ENCODE data around the gene SRSF7. TPM values are rescaled to one million over a fixed set of nuclear protein-coding genes. Genes with fewer than 3 reads are reported as not detected.
"Not testable (repeated sequence)": the region's sequence is repeated elsewhere in the genome, so short reads cannot be mapped to it uniquely, and the experiment has no call there.

Gene SRSF7
- 73.0 and 90.3 TPM in 2 replicates for total RNA-seq

DNA sequence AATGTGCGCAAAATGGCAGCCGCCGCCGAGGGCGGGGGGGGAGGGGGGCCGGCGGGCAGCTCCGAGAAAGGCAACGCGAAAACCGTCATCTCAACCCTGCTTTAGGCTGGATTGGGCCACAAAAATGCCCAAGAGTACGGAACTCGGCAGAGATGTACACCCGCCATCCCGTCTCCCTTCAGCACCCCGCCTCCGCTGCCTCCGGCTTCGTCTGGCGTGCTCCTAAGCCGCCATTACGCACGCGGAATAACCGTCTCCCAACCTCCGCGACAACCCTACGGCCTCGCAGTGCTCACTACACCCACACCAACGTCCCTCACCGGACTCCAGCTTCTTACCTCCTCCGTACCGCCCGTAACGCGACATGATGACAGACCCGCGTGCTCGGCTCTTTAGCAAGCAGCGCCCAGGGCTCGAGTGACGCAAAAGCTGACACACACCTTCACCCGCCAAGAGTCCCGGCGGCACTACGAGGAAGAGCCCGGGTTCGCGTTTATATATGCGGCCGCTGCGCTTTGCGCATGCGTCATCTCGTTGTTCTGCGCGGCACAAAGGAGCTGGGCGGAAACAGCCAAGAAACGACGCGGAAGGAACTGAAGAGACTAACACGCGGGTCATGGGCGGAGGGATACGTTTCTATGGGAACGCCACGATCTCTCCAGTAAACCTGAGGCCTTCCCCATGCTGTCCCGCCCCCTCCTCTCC lies at the start of gene SRSF7:
SRSF7 (minus strand) TSS at position 471 of the 705 bp plus-strand sequence; CDS start at position 366, 105 bp downstream.
- DNase-seq (ENCODE audit: low read depth in 2 of 2), result peak; percentile 96 to 99

- DNase-seq (ENCODE audit: low read depth in 2 of 2), result no peak
Measured at GRCh38 chr2:38797953-38798352, 46.8 kb upstream of the SRSF7 start.

DNA sequence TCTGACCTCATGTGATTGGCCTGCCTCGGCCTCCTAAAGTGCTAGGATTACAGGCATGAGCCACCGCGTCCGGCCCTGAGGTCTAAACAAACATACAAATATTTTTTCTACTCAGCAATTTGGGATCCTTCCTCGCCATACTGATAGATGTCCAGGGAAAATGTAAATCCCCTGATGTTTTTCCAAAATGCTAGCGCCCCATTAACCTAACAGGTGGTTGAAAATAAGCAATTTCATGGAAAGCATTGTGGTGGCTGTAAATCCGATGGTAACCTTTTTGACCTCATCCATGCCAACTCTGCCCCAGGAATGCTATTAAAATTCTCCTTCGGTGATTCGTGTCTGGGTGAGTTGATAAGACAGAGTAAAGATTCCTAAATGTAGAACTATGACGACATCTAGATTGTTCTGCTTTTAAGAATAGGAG lies 46.1 kb upstream of the SRSF7 start:
- no peak for DNase-seq (ENCODE audit: low read depth in 2 of 2)

- not testable (repeated sequence) for DNase-seq (ENCODE audit: low read depth in 2 of 2)
Measured at GRCh38 chr2:38795016-38795415, 43.9 kb upstream of the SRSF7 start.

DNA sequence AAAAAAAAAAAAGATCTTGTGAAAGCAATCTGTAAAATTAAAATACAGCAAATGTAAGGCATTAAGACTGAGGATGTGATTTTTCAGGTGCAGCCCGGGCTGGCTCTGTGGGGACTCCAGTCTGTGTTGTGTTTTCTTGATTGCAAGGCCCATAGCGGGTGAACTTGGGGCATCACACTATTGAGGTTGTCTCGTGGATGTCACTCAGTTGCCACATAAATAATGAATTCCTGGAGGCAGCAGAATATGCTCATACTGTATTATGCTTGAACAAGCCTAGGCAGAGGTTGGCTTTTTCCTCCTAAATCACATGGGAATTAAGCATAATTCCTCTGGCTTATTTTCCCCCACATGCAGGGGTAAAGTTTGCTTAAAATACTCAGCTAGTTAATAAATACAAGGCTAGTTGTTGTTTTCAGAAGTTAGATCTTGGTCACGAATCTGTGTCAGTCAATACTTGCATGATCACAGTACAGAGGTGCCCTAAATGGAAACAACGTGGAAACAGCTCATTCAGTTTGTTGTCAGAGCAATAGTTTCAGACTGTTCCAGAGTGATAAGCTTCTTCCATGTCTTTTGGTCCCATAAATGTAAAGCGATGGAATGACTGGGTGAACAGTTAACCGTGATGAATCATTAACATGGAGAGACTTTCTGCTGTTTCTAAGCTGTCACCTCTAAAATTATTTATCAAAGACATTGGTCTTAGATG lies 43.2 kb upstream of the SRSF7 start:
- DNase-seq (ENCODE audit: low read depth in 2 of 2), result no peak

GRCh38 chr2:38793511-38793910 lies 42.4 kb upstream of the SRSF7 start:
- DNase-seq (ENCODE audit: low read depth in 2 of 2), result no peak

- no peak for DNase-seq (ENCODE audit: low read depth in 2 of 2)
Measured at GRCh38 chr2:38792751-38793150, 41.6 kb upstream of the SRSF7 start.

DNA sequence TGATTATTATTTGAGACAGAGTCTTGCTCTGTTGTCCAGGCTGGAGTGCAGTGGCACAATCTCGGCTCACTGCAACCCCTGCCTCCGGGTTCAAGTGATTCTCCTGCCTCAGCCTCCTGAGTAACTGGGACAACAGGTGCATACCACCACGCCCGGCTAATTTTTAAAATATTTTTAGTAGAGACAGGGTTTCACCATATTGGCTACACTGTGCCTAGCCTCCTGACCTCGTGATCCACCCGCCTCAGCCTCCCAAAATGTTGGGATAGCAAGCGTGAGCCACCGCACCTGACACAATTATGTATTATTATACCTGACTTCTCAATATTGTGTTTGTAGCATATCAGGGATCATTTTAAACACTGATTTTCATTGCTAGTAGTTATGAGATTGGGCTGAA lies 41.2 kb upstream of the SRSF7 start:
- DNase-seq (ENCODE audit: low read depth in 2 of 2), result not testable (repeated sequence)

DNA sequence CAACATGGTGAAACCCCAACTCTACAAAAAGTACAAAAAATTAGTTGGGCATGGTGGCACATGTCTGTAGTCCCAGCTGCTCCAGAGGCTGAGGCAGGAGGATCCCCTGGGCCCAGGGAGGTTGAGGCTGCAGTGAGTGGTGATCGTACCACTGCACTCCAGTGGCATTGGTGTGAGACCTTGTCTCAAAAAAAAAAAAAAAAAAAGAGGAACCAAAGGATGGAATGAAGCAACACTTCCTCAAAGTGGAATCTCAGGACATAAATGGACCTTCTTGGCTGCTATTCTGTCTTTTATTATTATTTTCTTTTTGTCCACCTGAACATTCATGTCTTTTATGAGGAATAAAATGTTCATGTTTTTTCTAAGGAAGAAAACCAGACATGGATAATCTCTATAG lies 40.6 kb upstream of the SRSF7 start:
- DNase-seq (ENCODE audit: low read depth in 2 of 2), result no peak

DNA sequence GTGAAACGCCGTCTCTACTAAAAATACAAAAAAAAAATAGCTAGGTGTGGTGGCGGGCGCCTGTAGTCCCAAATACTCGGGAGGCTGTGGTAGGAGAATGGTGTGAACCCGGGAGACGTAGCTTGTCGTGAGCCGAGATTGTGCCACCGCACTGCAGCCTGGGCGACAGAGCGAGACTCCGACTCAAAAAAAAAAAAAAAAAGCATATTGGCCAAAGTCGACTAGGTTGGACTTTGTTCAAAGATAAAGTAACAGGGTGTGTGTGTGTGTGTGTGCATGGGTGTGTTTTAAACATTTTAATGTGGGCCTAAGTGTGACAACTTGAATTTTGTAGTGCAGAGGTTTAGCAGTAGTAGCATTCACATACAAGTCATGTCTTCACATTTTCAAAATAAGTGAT lies 38.5 kb upstream of the SRSF7 start:
- no peak for DNase-seq (ENCODE audit: low read depth in 2 of 2)

GRCh38 chr2:38788306-38788705 lies 37.1 kb upstream of the SRSF7 start:
- DNase-seq (ENCODE audit: low read depth in 2 of 2), result no peak

DNA sequence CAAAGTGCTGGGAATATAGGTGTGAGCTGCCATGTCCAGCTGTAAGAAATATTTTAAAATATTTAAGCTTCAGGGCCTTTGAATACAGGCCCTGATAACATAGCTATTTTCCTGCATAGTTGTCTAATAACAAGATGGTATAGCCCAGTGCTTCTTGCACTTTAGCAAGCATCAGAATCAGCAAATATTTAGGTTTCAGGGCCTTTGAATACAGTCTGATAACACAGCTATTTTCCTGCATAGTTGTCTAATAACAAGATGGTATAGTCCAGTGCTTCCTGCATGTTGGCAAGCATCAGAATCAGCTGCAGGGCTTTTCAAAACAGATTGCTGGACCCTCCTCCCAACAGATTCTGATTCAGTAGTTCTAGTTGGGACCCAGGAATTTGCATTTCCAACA lies 32.4 kb upstream of the SRSF7 start:
- no peak for DNase-seq (ENCODE audit: low read depth in 2 of 2)

DNA sequence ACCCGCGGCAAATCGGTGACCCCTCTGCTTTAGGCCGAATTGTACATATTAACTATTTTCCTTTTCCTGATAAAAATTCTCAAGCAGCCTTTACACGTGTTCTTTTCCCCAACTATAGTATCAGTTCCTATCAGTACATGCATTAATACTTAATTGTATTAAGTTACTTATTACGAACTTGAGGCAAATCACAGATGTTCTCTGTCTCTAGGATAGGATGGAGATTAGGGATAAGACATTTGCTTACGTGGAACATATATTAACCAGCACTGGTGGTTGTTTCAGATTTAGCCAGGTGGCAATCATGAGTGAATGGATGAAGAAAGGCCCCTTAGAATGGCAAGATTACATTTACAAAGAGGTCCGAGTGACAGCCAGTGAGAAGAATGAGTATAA lies 27.5 kb upstream of the SRSF7 start:
- DNase-seq (ENCODE audit: low read depth in 2 of 2), result no peak

DNA sequence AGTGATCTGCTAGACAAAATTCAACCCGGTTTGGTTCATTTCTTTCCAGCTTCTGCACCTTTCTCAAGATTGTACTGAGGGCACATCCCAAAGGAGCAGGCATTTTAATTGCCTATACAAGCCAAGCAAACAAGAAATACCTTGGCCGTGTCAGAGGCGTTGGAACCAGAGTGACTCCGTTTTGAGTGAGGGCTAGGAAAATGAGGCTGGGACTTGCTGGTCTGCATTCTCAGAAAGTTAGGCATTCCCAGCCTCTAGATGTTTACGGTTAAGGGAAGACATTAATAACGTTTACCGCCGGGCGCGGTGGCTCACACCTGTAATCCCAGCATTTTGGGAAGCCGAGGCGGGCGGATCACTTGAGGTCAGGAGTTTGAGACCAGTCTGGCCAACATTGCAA lies 25.4 kb upstream of the SRSF7 start:
- no peak for DNase-seq (ENCODE audit: low read depth in 2 of 2)

- no peak for DNase-seq (ENCODE audit: low read depth in 2 of 2)
Measured at GRCh38 chr2:38775921-38776225, 24.7 kb upstream of the SRSF7 start.

DNA sequence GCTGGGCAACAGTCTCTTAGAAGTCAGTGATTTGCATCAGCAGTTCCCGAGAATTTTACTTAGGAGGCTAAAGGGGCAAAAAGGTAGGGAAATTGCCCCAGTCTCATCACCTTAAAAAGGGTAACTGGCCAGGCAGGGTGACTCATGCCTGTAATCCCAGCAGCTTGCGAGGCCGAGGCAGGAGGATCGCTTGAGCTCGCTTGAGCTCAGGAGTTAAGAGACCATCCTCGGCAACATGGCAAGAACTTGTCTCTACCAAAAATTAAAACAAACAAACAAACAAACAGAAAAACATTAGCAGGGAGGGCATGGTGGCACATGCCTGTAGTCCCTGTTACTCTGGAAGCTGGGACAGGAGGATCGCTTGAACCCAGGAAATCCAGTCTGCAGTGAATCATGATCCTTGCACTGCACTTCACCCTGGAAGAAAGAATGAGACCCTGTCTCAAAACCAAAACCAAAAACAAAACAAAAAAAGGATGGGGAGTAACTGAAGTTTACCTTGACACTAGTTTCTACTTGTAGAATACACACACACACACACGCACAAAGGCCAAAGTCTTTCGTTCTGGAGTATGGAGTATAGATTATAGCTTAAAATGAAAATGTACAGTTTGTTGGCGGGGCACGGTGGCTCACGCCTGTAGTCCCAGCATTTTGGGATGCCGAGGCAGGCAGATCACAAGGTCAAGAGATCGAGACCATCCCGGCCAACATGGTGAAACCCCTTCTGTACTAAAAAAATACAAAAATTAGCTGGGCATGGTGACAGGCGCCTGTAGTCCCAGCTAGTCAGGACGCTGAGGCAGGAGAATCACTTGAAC lies 24.1 kb upstream of the SRSF7 start:
- DNase-seq (ENCODE audit: low read depth in 2 of 2), result no peak

GRCh38 chr2:38771632-38772031 lies 20.5 kb upstream of the SRSF7 start:
- DNase-seq (ENCODE audit: low read depth in 2 of 2), result peak in 1 of 2 donors; percentile 25

- no peak for DNase-seq (ENCODE audit: low read depth in 2 of 2)
Measured at GRCh38 chr2:38765551-38765950, 14.4 kb upstream of the SRSF7 start.

GRCh38 chr2:38765149-38765548 lies 14.0 kb upstream of the SRSF7 start:
- DNase-seq (ENCODE audit: low read depth in 2 of 2), result no peak

DNA sequence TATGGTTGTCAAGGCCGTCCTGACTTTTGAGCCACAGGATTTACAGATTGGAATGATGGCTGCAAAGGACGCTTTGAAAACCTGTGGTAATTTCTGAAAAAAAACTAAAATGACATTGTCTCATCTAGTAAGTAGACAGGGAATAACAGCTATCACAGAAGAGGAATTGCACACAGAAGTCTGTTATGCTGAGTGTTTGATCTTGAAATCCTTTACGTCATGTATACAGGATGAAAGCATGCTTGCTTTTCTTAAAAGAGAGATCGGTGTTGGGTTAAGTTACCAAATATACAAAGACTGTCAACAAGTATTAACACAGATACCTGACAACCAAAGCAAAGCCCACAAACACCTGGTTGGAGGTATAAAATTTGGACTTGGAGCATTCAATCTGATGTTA lies 12.6 kb upstream of the SRSF7 start:
- no peak for DNase-seq (ENCODE audit: low read depth in 2 of 2)

DNA sequence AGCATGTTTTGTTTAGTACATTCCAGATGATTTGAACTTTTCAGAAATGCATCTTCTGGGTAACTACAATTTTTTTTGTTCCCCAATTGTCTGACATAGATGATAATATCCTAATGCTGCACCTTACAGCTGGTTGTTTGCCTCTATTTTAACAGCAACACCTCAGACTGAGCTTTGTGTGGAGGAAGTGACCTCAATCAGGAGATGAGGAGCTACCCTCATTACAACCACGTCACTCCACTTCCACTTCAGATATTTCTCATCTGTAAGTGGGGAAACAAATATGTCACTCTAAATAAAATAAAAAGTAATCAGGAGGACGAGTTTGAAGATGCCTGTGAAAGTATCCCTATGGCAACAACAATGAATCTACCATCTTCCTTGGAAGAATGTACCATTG lies 12.1 kb upstream of the SRSF7 start:
- DNase-seq (ENCODE audit: low read depth in 2 of 2), result no peak

- DNase-seq (ENCODE audit: low read depth in 2 of 2), result not testable (repeated sequence)
Measured at GRCh38 chr2:38755891-38756290, 4.7 kb upstream of the SRSF7 start.

All from lung microvascular endothelial cell (primary cell).